NB4 (cell line): Measurements from ENCODE around the gene MYO1G.

ENCODE experiments used
- DNase-seq: peaks from one replicate; pipeline ENCODE4 v3.0.0; 2010; ENCODE audit warnings: low read depth
- H3K4me3 ChIP-seq: one replicate; pipeline ENCODE4 v1.5.1; 2011; ENCODE audit warnings: mild to moderate bottlenecking, low read depth, low read length, moderate library complexity
- CTCF ChIP-seq: IDR thresholded peaks from one replicate; pipeline ENCODE4 v1.5.1; 2012; ENCODE audit warnings: low read depth, low read length
- MAX ChIP-seq: IDR thresholded peaks from 2 replicates; pipeline ENCODE4 v1.6.1; 2011; ENCODE audit warnings: low read depth, low read length
- MYC ChIP-seq: IDR thresholded peaks from 2 replicates; pipeline ENCODE4 v1.6.1; 2011; ENCODE audit warnings: low read depth, low read length
- POLR2A ChIP-seq: IDR thresholded peaks from 2 replicates; pipeline ENCODE4 v1.6.1; 2011; ENCODE audit warnings: mild to moderate bottlenecking; ENCODE audit not compliant: insufficient read length; ENCODE audit errors: extremely low read depth

Gene MYO1G

GRCh38 chr7:44953156-44953555 is 25.7 kb downstream of the MYO1G start:
- TF ChIP-seq CTCF (no peak), MAX (no peak), MYC (no peak), POLR2A (no peak)
- no peak for DNase-seq
- H3K4me3 ChIP-seq: no peak overlapping the region

- no peak for TF ChIP-seq POLR2A
- TF ChIP-seq MYC: no peak
- no peak for TF ChIP-seq MAX
- no peak for TF ChIP-seq CTCF
- DNase-seq: no peak
- no peak overlapping the region for H3K4me3 ChIP-seq
Measured at GRCh38 chr7:44949303-44949702, 29.5 kb downstream of the MYO1G start.

- no peak for TF ChIP-seq MAX
- TF ChIP-seq MYC: no peak
- TF ChIP-seq CTCF: no peak
- no peak for TF ChIP-seq POLR2A
- H3K4me3 ChIP-seq: no peak overlapping the region
- DNase-seq: no peak
Measured at GRCh38 chr7:44945479-44945878, 33.3 kb downstream of the MYO1G start.

GRCh38 chr7:44944821-44945220 is 34.0 kb downstream of the MYO1G start:
- DNase-seq: no peak
- TF ChIP-seq MYC: no peak
- no peak for TF ChIP-seq CTCF
- no peak for TF ChIP-seq MAX
- TF ChIP-seq POLR2A: no peak
- no peak overlapping the region for H3K4me3 ChIP-seq

GRCh38 chr7:44943631-44944030 is 35.2 kb downstream of the MYO1G start:
- TF ChIP-seq CTCF: no peak
- no peak for TF ChIP-seq MYC
- TF ChIP-seq MAX: no peak
- TF ChIP-seq POLR2A: no peak
- DNase-seq: no peak
- no peak overlapping the region for H3K4me3 ChIP-seq

- H3K4me3 ChIP-seq: no peak overlapping the region
- DNase-seq: no peak
- TF ChIP-seq MAX: no peak
- TF ChIP-seq MYC: no peak
- TF ChIP-seq CTCF: no peak
- TF ChIP-seq POLR2A: no peak
Measured at GRCh38 chr7:44937426-44937825, 41.4 kb downstream of the MYO1G start.
